Smooth muscle cell (in vitro differentiated cells): ENCODE results near the gene BEND5. TPM values are rescaled to one million over a fixed set of nuclear protein-coding genes. Genes with fewer than 3 reads are reported as not detected.

Experiments used
- DNase-seq: peaks from one replicate; lab custom pipeline; 2025; ENCODE audit not compliant: unreplicated experiment; lab: John Stamatoyannopoulos, UW
- H2AFZ ChIP-seq: fragments of 200-600 bp; sonication (generic); 2 replicates; pipeline ENCODE4 v1.6.0; 2016; ENCODE audit warnings: antibody characterized with exemption, low read depth, mild to moderate bottlenecking
- H3F3A ChIP-seq: fragments of 200-600 bp; sonication (generic); 2 replicates; pipeline ENCODE4 v1.6.0; 2017; ENCODE audit warnings: antibody characterized with exemption, low read depth
- H3K27ac ChIP-seq: fragments of 200-600 bp; sonication (generic); 2 replicates; pipeline ENCODE4 v1.5.1; 2016; ENCODE audit warnings: low read depth, mild to moderate bottlenecking
- H3K27me3 ChIP-seq: fragments of 200-600 bp; sonication (generic); 2 replicates; pipeline ENCODE4 v1.6.1; 2016; ENCODE audit warnings: low read depth, mild to moderate bottlenecking
- H3K36me3 ChIP-seq: fragments of 200-600 bp; sonication (generic); 2 replicates; pipeline ENCODE4 v1.5.1; 2016; ENCODE audit warnings: low read depth
- H3K4me1 ChIP-seq: fragments of 200-600 bp; sonication (generic); 2 replicates; pipeline ENCODE4 v1.5.1; 2016; ENCODE audit warnings: low read depth
- H3K4me2 ChIP-seq: fragments of 200-600 bp; sonication (generic); 2 replicates; pipeline ENCODE4 v1.6.0; 2016; ENCODE audit warnings: mild to moderate bottlenecking
- H3K4me3 ChIP-seq: fragments of 200-600 bp; sonication (generic); 2 replicates; pipeline ENCODE4 v1.5.1; 2016; ENCODE audit warnings: mild to moderate bottlenecking
- H3K79me2 ChIP-seq: fragments of 200-600 bp; sonication (generic); 2 replicates; pipeline ENCODE4 v1.6.0; 2016; ENCODE audit warnings: low read depth, mild to moderate bottlenecking
- H3K9ac ChIP-seq: fragments of 200-600 bp; sonication (generic); 2 replicates; pipeline ENCODE4 v1.6.0; 2016; ENCODE audit warnings: low read depth
- H3K9me3 ChIP-seq: fragments of 200-600 bp; sonication (generic); replicated peaks from 2 replicates; pipeline ENCODE4 v1.5.1; 2016; ENCODE audit warnings: low read depth
- H4K20me1 ChIP-seq: fragments of 200-600 bp; sonication (generic); 2 replicates; pipeline ENCODE4 v1.6.0; 2016; ENCODE audit warnings: low read depth
- CTCF ChIP-seq: fragments of 200-600 bp; sonication (generic); IDR thresholded peaks from 2 replicates; pipeline ENCODE4 v1.5.1; 2017; ENCODE audit warnings: borderline replicate concordance, mild to moderate bottlenecking, antibody characterized with exemption; ENCODE audit not compliant: insufficient read depth, poor library complexity, severe bottlenecking
- WGBS: methylation state at CpG from one replicate; pipeline ENCODE4 v1.1.7; 2016; ENCODE audit warnings: low lambda C conversion rate; 5-methylcytosine and 5-hydroxymethylcytosine counted together
- polyA plus RNA-seq: library from polyadenylated mRNA; unstranded; fragments of >200 nt; fragmentation: Nextera tagmentation; extraction: Ambion mirVana; gene quantifications from 2 replicates; pipeline ENCODE4 v1.2.1, GENCODE V29; 2016
- total RNA-seq: library from RNA; depleted of rRNA; stranded (reverse); fragments of >200 nt; gene quantifications from 2 replicates; pipeline ENCODE4 v1.2.3, GENCODE V29; 2014

Gene BEND5
- total and polyA plus RNA-seq, 2 experiments from 2014 or later: 4.0 to 10.7 TPM

- Histone ChIP-seq H3K27me3 (no peaks in the 10 kb centered on the region), H3K9me3 (no peaks in the 10 kb centered on the region), H3K9ac (no peak overlapping the region), H4K20me1 (peaks cover 4% of the 10 kb centered on the region), H3K79me2 (no peaks in the 10 kb centered on the region), H3K36me3 (no peaks in the 10 kb centered on the region), H3K4me1 (no peaks in the 10 kb centered on the region), H3K4me3 (no peak overlapping the region), H2AFZ (no peak overlapping the region), H3K27ac (peak overlapping the region; percentile 3), H3F3A (no peaks in the 10 kb centered on the region), H3K4me2 (peak overlapping the region; percentile 5)
- no peak for TF ChIP-seq CTCF
- 38% methylated on average over 7 of the region's 7 CpGs for WGBS
- no peak for DNase-seq
Measured at GRCh38 chr1:48760857-48761256, 15.8 kb downstream of the BEND5 start.

GRCh38 chr1:48758976-48759375, 17.7 kb downstream of the BEND5 start:
- no peak overlapping the region for H3K9ac ChIP-seq
- H3K36me3 ChIP-seq: no peaks in the 10 kb centered on the region
- TF ChIP-seq CTCF: no peak
- no peak for DNase-seq
- no peak overlapping the region for H3K4me2 ChIP-seq
- no peak overlapping the region for H3K4me3 ChIP-seq
- WGBS: 97% methylated on average over 18 of the region's 18 CpGs
- no peaks in the 10 kb centered on the region for H3F3A ChIP-seq
- H3K9me3 ChIP-seq: no peaks in the 10 kb centered on the region
- no peaks in the 10 kb centered on the region for H3K79me2 ChIP-seq
- no peak overlapping the region for H3K27ac ChIP-seq
- no peaks in the 10 kb centered on the region for H3K27me3 ChIP-seq
- no peak overlapping the region for H2AFZ ChIP-seq
- H4K20me1 ChIP-seq: peaks cover 4% of the 10 kb centered on the region
- no peaks in the 10 kb centered on the region for H3K4me1 ChIP-seq

DNA sequence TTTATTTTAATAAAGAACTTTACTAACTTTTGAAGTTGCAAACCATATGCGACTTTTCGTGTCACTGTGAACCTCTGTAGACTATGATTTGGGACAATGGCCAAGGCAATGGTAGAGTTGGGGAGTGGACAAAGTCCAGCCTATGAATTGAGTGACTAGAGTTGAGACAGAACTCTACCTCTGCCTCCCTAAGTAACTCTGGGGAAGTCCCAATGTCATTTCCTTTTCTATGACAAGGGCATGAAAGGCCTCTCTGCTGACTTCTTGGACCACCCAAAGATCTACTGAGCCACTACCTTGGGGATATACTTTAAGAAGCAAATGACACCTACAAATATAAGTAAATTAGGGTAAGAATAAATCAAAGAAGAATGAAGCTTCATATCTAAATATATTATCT, 19.3 kb downstream of the BEND5 start:
- no peak overlapping the region for H3K27ac ChIP-seq
- H3K4me3 ChIP-seq: no peak overlapping the region
- H4K20me1 ChIP-seq: peaks cover 4% of the 10 kb centered on the region
- DNase-seq: no peak
- WGBS: 98% methylated on average over 2 of the region's 2 CpGs
- H3K9ac ChIP-seq: no peak overlapping the region
- no peaks in the 10 kb centered on the region for H3K9me3 ChIP-seq
- no peak for TF ChIP-seq CTCF
- H3K27me3 ChIP-seq: no peaks in the 10 kb centered on the region
- no peaks in the 10 kb centered on the region for H3F3A ChIP-seq
- H3K4me1 ChIP-seq: no peaks in the 10 kb centered on the region
- no peak overlapping the region for H2AFZ ChIP-seq
- no peaks in the 10 kb centered on the region for H3K36me3 ChIP-seq
- H3K4me2 ChIP-seq: no peak overlapping the region
- H3K79me2 ChIP-seq: no peaks in the 10 kb centered on the region

DNA sequence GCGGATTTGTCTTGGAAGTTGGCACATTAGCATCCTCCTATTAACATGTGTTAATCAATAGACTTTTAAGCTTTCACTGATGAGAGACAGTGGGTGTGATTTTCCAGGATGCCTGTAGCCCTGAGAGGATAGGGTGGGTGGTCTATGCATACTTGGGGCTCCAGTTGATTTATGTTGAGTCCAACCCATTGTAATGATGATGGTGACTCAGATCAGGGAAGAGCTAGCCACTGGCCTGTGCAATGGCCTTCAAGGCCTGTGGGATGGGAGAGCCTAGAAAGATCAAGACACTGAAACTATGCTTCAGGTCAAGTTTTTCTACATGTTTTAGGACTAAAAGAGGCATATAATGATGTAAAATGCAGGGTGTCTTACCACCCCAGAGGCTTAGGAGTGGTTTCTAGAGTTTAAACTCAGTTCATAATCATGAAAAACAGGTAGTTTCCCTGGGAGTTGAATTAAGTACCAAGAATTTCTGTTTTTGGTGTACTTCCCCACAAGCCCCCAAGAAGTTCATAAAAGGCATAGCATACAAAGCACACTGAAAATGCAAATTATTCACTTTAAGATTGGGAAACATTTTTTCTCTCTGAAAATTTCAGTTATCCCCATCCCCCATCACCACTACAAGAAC, 19.9 kb downstream of the BEND5 start:
- Histone ChIP-seq H3K27ac (no peak overlapping the region), H3F3A (no peaks in the 10 kb centered on the region), H3K9ac (no peak overlapping the region), H3K9me3 (no peaks in the 10 kb centered on the region), H3K4me1 (no peaks in the 10 kb centered on the region), H3K4me3 (no peak overlapping the region), H3K36me3 (no peaks in the 10 kb centered on the region), H3K4me2 (no peak overlapping the region), H3K79me2 (no peaks in the 10 kb centered on the region), H4K20me1 (peaks cover 4% of the 10 kb centered on the region), H3K27me3 (no peaks in the 10 kb centered on the region), H2AFZ (no peak overlapping the region)
- no peak for TF ChIP-seq CTCF
- 100% methylated on average over 1 of the region's 1 CpG for WGBS
- no peak for DNase-seq
